NCI-H1694 treated with DMSO at 0.1 percent for 48 hours (cell line): ENCODE data around the gene NPR3.
A peak's percentile ranks its signal among the peaks of the same experiment; 100 is the strongest.

Experiments
- DNase-seq: peaks from one replicate; lab custom pipeline; 2025; lab: John Stamatoyannopoulos, UW

Gene NPR3

GRCh38 chr5:32710550-32711361, at the start of gene NPR3:
NPR3 (plus strand) TSS chr5:32711321; CDS start chr5:32711777, 456 bp downstream.
- DNase-seq = no peak

- DNase-seq = no peak
Observed at GRCh38 chr5:32664523-32664922, 46.6 kb upstream of the NPR3 start.

- no peak for DNase-seq
Observed at GRCh38 chr5:32668552-32668951, 42.6 kb upstream of the NPR3 start.

- DNase-seq = no peak
Observed at GRCh38 chr5:32673272-32673671, 37.8 kb upstream of the NPR3 start.

GRCh38 chr5:32677023-32677422, 34.1 kb upstream of the NPR3 start:
- no peak for DNase-seq

- DNase-seq = no peak
Observed at GRCh38 chr5:32678472-32678871, 32.6 kb upstream of the NPR3 start.

- no peak for DNase-seq
Observed at GRCh38 chr5:32679218-32679617, 31.9 kb upstream of the NPR3 start.

- no peak for DNase-seq
Observed at GRCh38 chr5:32680183-32680582, 30.9 kb upstream of the NPR3 start.

- no peak for DNase-seq
Observed at GRCh38 chr5:32683125-32683524, 28.0 kb upstream of the NPR3 start.

- no peak for DNase-seq
Observed at GRCh38 chr5:32684260-32684659, 26.9 kb upstream of the NPR3 start.

- DNase-seq = no peak
Observed at GRCh38 chr5:32686799-32687498, 24.2 kb upstream of the NPR3 start.

GRCh38 chr5:32687499-32687831, 23.7 kb upstream of the NPR3 start:
- no peak for DNase-seq

GRCh38 chr5:32690153-32690552, 21.0 kb upstream of the NPR3 start:
- no peak for DNase-seq

GRCh38 chr5:32690666-32691065, 20.5 kb upstream of the NPR3 start:
- no peak for DNase-seq

- no peak for DNase-seq
Observed at GRCh38 chr5:32692036-32692746, 18.9 kb upstream of the NPR3 start.

- no peak for DNase-seq
Observed at GRCh38 chr5:32703957-32704356, 7.2 kb upstream of the NPR3 start.

- peak; percentile 29 for DNase-seq
Observed at GRCh38 chr5:32707418-32707997, 3.6 kb upstream of the NPR3 start.

- no peak for DNase-seq
Observed at GRCh38 chr5:32708949-32709348, 2.2 kb upstream of the NPR3 start.

GRCh38 chr5:32709750-32710549, 1.2 kb upstream of the NPR3 start:
- DNase-seq = peak; percentile 50

GRCh38 chr5:32711362-32711680, 200 bp downstream of the NPR3 start:
- DNase-seq = no peak

- DNase-seq = no peak
Observed at GRCh38 chr5:32711681-32712480, 760 bp downstream of the NPR3 start.
